Measurements from ENCODE around the gene NR6A1.
A peak's percentile ranks its signal among the peaks of the same experiment; 100 is the strongest.

Gene NR6A1

DNA sequence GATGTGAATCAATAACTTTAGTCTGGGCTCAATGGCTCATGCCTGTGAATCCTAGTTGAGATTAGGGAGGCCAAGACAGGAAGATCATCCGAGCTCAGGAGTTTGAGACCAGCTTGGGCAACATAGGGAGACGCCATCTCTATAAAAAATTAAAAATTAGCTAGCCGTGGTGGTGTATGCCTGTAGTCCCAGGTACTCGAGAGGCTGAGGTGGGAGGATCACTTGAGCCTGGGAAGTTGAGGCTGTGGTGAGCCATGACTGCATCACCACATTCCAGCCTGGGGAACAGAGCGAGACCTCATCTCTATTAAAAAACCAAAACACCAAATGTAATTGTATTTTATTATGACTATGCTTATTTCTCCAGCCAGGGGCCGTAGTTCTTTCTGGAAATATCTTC lies 194.4 kb downstream of the NR6A1 start:
- Mint-ChIP-seq H3K4me3 (no peak overlapping the region), H3K27ac (no peak overlapping the region), H3K27me3 (ENCODE audit: low read depth) (peaks cover 11% of the 10 kb centered on the region), H3K4me1 (ENCODE audit: low read depth) (no peaks in the 10 kb centered on the region), H3K9me3 (no peaks in the 10 kb centered on the region), H3K36me3 (ENCODE audit: low read depth) (no peaks in the 10 kb centered on the region)
- DNase-seq (ENCODE audit: low spot score): no peak

- no peaks in the 10 kb centered on the region for H3K36me3 Mint-ChIP-seq (ENCODE audit: low read depth)
- peaks cover 15% of the 10 kb centered on the region for H3K27me3 Mint-ChIP-seq (ENCODE audit: low read depth)
- H3K9me3 Mint-ChIP-seq: no peaks in the 10 kb centered on the region
- H3K4me1 Mint-ChIP-seq (ENCODE audit: low read depth): no peaks in the 10 kb centered on the region
- H3K27ac Mint-ChIP-seq: no peak overlapping the region
- H3K4me3 Mint-ChIP-seq: no peak overlapping the region
- DNase-seq (ENCODE audit: low spot score): no peak
Observed at GRCh38 chr9:124574534-124575375, 196.4 kb downstream of the NR6A1 start.

- H3K4me1 Mint-ChIP-seq (ENCODE audit: low read depth): no peaks in the 10 kb centered on the region
- H3K27ac Mint-ChIP-seq: no peak overlapping the region
- no peaks in the 10 kb centered on the region for H3K36me3 Mint-ChIP-seq (ENCODE audit: low read depth)
- no peak for DNase-seq (ENCODE audit: low spot score)
- no peak overlapping the region for H3K4me3 Mint-ChIP-seq
- H3K9me3 Mint-ChIP-seq: no peaks in the 10 kb centered on the region
- H3K27me3 Mint-ChIP-seq (ENCODE audit: low read depth): peaks cover 9% of the 10 kb centered on the region
Observed at GRCh38 chr9:124570942-124571666, 200.0 kb downstream of the NR6A1 start.

DNA sequence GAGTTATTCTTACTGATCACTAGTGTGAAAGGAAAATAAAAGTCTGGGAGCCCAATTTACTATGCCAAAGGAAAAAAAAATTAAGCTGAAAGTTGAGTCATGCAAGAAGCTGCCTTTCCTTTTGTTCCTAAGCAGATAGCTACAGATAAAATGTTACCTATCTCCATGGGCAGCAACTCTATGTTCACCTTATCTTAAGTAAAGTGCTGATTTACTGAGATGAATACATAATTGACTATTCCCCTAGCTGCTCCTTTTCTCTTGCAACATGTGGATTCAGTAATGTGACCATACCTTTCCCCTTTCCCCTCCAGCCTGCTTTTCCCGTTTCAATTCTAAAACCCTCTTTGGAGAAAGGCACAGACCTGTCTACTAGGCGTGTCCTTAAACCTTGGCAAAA lies 201.2 kb downstream of the NR6A1 start:
- peaks cover 12% of the 10 kb centered on the region for H3K27me3 Mint-ChIP-seq (ENCODE audit: low read depth)
- no peak for DNase-seq (ENCODE audit: low spot score)
- no peak overlapping the region for H3K4me3 Mint-ChIP-seq
- H3K9me3 Mint-ChIP-seq: no peaks in the 10 kb centered on the region
- no peaks in the 10 kb centered on the region for H3K36me3 Mint-ChIP-seq (ENCODE audit: low read depth)
- no peaks in the 10 kb centered on the region for H3K4me1 Mint-ChIP-seq (ENCODE audit: low read depth)
- H3K27ac Mint-ChIP-seq: no peak overlapping the region

DNA sequence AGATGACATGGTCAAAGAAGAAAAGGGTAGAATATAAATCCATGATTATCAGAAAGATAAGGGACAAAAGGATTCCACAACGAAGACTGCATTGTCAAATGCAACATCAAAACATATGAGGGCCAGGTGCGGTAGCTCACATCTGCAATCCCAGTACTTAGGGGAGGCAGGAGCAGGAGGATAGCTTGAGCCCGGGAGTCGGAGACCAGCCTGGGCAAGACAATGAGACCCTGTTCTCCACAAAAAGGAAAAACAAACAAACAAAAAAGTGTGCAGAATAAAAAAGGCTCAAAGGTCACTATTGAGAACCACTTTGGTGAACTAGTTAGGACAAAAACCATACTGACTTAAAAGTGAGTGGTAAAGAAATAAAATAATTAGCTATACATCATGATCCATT lies 203.7 kb downstream of the NR6A1 start:
- no peak for DNase-seq (ENCODE audit: low spot score)
- no peaks in the 10 kb centered on the region for H3K9me3 Mint-ChIP-seq
- no peak overlapping the region for H3K4me3 Mint-ChIP-seq
- no peaks in the 10 kb centered on the region for H3K4me1 Mint-ChIP-seq (ENCODE audit: low read depth)
- H3K36me3 Mint-ChIP-seq (ENCODE audit: low read depth): no peaks in the 10 kb centered on the region
- H3K27me3 Mint-ChIP-seq (ENCODE audit: low read depth): peaks cover 12% of the 10 kb centered on the region
- no peak overlapping the region for H3K27ac Mint-ChIP-seq

DNA sequence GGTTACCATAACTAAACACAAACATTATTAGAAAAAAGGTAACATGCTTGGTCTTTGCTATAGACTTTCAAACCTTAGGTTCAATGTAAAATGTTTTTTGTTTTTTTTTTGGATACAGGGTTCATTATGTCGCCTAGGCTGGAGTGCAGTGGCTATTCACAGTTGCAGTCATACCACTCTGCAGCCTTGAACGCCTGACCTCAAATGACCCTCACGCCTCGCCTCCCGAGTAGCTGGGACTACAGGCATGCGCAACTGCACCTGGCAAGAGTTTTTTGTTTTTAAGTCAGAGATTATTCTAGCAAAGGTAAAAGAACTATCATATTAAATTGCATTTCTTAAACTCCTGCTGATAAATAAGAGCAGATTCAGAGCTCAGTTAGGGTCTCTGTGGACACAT lies 208.8 kb downstream of the NR6A1 start:
- no peaks in the 10 kb centered on the region for H3K36me3 Mint-ChIP-seq (ENCODE audit: low read depth)
- no peak overlapping the region for H3K4me3 Mint-ChIP-seq
- peaks cover 10% of the 10 kb centered on the region for H3K27me3 Mint-ChIP-seq (ENCODE audit: low read depth)
- H3K4me1 Mint-ChIP-seq (ENCODE audit: low read depth): no peaks in the 10 kb centered on the region
- no peaks in the 10 kb centered on the region for H3K9me3 Mint-ChIP-seq
- H3K27ac Mint-ChIP-seq: no peak overlapping the region
- no peak for DNase-seq (ENCODE audit: low spot score)

GRCh38 chr9:124559871-124560270 lies 211.2 kb downstream of the NR6A1 start:
- H3K4me3 Mint-ChIP-seq: no peak overlapping the region
- H3K9me3 Mint-ChIP-seq: no peaks in the 10 kb centered on the region
- no peak for DNase-seq (ENCODE audit: low spot score)
- H3K36me3 Mint-ChIP-seq (ENCODE audit: low read depth): no peaks in the 10 kb centered on the region
- H3K4me1 Mint-ChIP-seq (ENCODE audit: low read depth): no peaks in the 10 kb centered on the region
- peaks cover 8% of the 10 kb centered on the region for H3K27me3 Mint-ChIP-seq (ENCODE audit: low read depth)
- H3K27ac Mint-ChIP-seq: no peak overlapping the region

GRCh38 chr9:124558777-124559470 lies 212.2 kb downstream of the NR6A1 start:
- no peak overlapping the region for H3K27ac Mint-ChIP-seq
- DNase-seq (ENCODE audit: low spot score): no peak
- H3K4me1 Mint-ChIP-seq (ENCODE audit: low read depth): no peaks in the 10 kb centered on the region
- no peaks in the 10 kb centered on the region for H3K36me3 Mint-ChIP-seq (ENCODE audit: low read depth)
- peaks cover 8% of the 10 kb centered on the region for H3K27me3 Mint-ChIP-seq (ENCODE audit: low read depth)
- no peaks in the 10 kb centered on the region for H3K9me3 Mint-ChIP-seq
- H3K4me3 Mint-ChIP-seq: no peak overlapping the region

DNA sequence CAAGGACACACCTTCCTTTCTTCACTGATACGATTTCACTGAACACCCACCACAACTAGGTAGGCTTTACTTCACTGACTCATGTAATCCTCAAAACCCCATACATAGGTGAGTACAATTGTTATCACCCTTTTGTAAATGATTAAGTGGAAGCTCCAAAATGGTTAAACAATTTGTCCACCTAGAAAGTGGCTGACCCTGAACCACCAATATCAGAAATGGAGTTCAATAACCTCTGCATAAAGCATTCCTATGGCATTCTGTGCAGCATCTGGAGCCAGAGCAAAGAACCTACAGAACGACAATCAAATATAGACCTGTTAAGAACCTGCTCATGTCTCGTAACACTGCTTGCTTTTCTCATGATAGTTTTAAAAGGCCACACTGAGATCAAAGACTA lies 213.2 kb downstream of the NR6A1 start:
- peaks cover 6% of the 10 kb centered on the region for H3K27me3 Mint-ChIP-seq (ENCODE audit: low read depth)
- no peaks in the 10 kb centered on the region for H3K9me3 Mint-ChIP-seq
- no peak overlapping the region for H3K4me3 Mint-ChIP-seq
- no peaks in the 10 kb centered on the region for H3K4me1 Mint-ChIP-seq (ENCODE audit: low read depth)
- no peak overlapping the region for H3K27ac Mint-ChIP-seq
- no peaks in the 10 kb centered on the region for H3K36me3 Mint-ChIP-seq (ENCODE audit: low read depth)
- DNase-seq (ENCODE audit: low spot score): no peak

DNA sequence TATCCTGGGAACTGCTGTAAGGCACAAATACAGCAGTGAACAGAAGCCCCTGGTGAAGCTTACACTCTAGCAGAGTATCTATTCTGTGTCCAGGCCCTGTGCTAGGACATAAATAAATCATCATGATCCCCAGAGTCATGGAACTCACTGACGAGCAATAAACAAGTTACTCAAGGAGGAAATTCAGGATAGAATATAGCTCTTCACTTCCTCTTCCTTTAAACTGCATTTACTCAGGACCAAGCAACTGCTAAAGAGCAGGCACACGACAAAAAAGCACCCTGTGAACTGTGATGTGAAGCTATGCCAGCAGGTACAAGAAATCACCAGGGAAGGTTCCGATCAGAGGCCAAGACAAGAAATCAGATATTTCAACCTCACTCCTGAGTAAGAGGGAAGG lies 216.1 kb downstream of the NR6A1 start:
- no peak for DNase-seq (ENCODE audit: low spot score)
- H3K36me3 Mint-ChIP-seq (ENCODE audit: low read depth): no peaks in the 10 kb centered on the region
- H3K4me1 Mint-ChIP-seq (ENCODE audit: low read depth): no peaks in the 10 kb centered on the region
- no peaks in the 10 kb centered on the region for H3K9me3 Mint-ChIP-seq
- peaks cover 2% of the 10 kb centered on the region for H3K27me3 Mint-ChIP-seq (ENCODE audit: low read depth)
- no peak overlapping the region for H3K27ac Mint-ChIP-seq
- H3K4me3 Mint-ChIP-seq: no peak overlapping the region

- Mint-ChIP-seq H3K27ac (no peak overlapping the region), H3K27me3 (ENCODE audit: low read depth) (peaks cover 4% of the 10 kb centered on the region), H3K9me3 (no peaks in the 10 kb centered on the region), H3K4me3 (no peak overlapping the region), H3K4me1 (ENCODE audit: low read depth) (no peaks in the 10 kb centered on the region), H3K36me3 (ENCODE audit: low read depth) (no peaks in the 10 kb centered on the region)
- DNase-seq (ENCODE audit: low spot score): no peak
Observed at GRCh38 chr9:124553738-124554137, 217.4 kb downstream of the NR6A1 start.

GRCh38 chr9:124552273-124552605 lies 218.9 kb downstream of the NR6A1 start:
- DNase-seq (ENCODE audit: low spot score): no peak
- H3K4me1 Mint-ChIP-seq (ENCODE audit: low read depth): no peaks in the 10 kb centered on the region

DNA sequence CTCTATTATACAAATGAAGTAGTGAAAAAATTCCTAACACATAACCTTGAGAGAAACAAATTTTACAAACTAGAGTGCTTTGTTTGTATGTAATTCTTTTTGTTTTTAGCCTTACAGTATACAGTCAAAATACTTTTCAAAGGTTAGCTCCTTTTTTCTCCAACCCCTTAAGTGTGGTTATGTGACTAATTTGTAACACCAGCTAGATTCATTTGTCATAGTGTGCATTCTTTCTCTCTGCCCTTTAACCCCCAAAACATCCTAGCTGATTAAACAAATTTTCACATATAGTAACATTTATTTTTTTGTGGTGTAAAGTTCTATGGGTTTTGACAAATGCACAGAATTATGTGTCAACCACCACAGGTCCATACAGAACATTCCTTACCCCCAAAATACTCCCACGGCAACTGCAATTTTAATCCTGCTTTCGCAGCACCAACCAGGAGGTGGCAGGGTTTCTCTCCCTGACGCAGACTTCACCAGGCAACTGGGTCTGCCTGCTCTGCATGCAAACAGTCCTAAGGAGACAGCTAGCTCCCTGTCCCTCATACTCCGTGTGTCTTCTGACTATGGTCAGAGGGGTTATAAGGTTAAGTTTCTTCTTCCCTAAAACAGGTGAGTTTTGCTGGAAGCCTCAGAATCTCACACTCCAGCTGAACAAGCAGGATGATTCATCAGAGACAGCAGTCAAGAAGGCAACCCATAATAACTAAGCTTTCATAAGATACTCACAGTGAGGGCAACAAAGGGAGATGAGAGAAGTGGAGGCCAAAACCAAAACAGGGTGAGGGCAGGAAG lies 219.4 kb downstream of the NR6A1 start:
- peaks cover 5% of the 10 kb centered on the region for H3K27me3 Mint-ChIP-seq (ENCODE audit: low read depth)
- H3K9me3 Mint-ChIP-seq: no peaks in the 10 kb centered on the region
- no peak overlapping the region for H3K4me3 Mint-ChIP-seq
- no peak overlapping the region for H3K27ac Mint-ChIP-seq
- H3K36me3 Mint-ChIP-seq (ENCODE audit: low read depth): no peaks in the 10 kb centered on the region
- DNase-seq (ENCODE audit: low spot score): peak; percentile 33
- no peaks in the 10 kb centered on the region for H3K4me1 Mint-ChIP-seq (ENCODE audit: low read depth)

More at GRCh38 chr9:124552273-124552605, 218.9 kb downstream of the NR6A1 start:
- Mint-ChIP-seq H3K27ac (no peak overlapping the region), H3K4me3 (no peak overlapping the region), H3K9me3 (no peaks in the 10 kb centered on the region), H3K27me3 (ENCODE audit: low read depth) (peaks cover 5% of the 10 kb centered on the region), H3K36me3 (ENCODE audit: low read depth) (no peaks in the 10 kb centered on the region)

Measured in T-helper 2 cell treated with Interferon-gamma antibody and Interleukin-4, amounts not matched to agents 5 μg/mL and 100 μg/mL, for 36 hours (primary cell).